COR-L47 (cell line): ENCODE data around the gene GLRX2.

Experiments
- DNase-seq: peaks from one replicate; lab custom pipeline; 2025; lab: John Stamatoyannopoulos, UW

GLRX2 gene

DNA sequence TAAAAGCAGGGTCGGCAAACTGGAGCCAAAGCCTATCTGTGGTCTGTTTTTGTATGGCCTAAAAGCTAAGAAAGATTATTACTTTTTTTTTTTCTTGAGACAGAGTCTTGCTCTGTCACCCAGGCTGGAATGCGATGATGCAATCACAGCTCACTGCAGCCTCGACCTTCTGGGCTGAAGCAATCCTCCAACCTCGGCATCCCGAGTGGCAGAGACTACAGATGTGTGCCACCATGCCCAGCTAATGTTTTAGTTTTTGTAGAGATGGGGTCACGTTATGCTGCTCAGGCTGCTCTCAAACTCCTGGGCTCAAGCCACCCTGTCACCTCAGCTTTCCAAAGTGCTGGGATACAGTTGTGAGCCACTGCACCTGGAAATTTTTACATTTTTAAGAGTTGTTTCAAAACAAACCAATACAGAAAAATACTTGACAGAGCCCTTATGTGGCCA, 6.5 kb upstream of the GLRX2 start:
- no peak for DNase-seq

DNA sequence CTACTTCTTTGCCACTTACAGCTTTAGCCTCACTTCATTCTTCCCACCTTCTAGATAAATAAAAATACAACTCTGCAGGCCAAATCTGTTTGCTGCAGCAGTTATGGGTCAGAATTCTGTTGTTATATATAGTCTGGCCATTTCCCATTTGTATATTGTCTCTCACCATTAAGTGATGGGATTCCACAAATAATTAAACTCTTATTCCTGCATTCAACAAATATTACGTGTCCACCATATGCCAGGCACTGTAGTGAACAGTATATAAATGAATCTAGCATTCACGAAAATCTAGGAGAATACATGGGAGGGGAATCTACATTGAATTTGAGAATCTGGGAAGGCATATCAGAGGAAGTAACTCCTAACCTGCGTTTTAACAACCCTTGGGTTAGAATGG, 5.7 kb upstream of the GLRX2 start:
- DNase-seq = no peak

- DNase-seq = no peak
Observed at GRCh38 chr1:193110246-193110645, 5.0 kb upstream of the GLRX2 start.

DNA sequence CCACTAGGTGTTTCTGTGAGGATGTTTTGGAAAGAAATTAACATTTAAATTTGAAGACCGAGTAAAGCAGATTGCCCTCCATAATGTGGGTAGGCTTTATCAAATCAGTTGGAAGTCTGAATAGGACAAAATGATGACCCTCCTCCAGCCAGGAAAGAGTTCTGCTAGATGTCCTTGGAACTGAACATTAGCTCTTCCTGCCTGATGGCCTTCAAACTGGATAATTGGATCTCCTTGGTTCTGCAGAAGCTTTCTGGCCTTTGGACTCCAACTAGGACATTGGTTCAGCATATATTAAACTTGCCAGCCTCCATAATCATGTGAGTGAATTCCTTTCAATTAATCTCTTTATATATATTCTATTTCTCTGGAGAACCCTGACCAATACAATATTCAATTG, 4.4 kb upstream of the GLRX2 start:
- DNase-seq = no peak

DNA sequence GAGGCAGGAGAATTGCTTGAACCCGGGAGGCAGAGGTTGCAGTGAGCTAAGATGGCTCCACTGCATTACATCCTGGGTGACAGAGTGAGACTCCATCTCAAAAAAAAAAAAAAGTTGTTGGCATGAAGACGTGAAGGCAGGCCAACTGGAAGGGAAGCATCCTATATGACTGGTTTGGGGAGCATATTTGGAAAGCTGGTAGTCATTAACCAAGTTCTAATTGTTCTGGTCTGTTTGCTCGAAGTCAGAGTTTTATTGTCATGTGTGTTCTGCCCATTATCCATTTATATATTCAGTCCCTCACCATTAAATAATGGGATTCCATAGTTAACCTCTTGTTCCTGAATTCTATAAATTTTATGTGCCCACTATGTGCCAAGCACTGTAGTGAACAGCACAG, 3.3 kb upstream of the GLRX2 start:
- no peak for DNase-seq

GRCh38 chr1:193105821-193106177, 585 bp upstream of the GLRX2 start:
- DNase-seq = no peak

DNA sequence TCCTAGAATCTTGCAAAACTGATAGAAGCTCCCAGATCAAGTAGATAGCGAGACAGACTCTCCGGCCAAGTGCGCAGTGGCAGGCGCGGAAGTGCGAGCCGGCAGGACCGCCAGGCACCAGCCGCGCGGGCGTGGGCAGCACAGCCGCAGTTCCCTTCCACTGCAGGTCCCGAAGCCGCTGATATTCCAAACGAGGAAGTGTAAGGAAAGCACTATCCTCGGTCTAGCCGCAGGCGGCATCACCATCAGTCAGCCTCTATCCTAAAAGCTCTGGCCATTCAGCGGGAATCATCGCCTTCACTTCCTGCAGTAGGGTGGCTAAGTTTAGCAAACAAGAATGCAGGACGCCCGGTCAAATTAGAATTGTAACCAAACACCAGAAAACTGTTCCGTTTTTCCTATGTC, 710 bp downstream of the GLRX2 start:
- peak; percentile 47 for DNase-seq

GRCh38 chr1:193103759-193104501, 1.3 kb downstream of the GLRX2 start:
- DNase-seq = no peak

DNA sequence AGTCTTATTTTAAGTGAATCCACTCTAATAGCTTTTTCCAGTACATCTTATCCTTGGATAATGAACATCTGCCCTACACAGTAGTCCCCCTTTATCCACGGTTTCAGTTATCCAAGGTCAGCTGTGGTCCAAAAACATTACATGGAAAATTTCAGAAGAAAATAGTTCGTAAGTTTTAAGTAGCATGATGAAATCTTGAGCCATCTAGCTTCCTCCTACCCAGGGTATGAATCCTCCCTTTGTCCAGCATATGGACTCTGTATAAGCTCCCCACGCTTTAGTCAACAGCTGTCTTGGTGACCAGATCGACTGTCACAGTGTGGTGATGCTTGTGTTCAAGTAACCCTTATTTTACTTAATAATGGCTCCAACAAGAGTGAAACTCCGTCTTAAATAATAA, 2.6 kb downstream of the GLRX2 start:
- no peak for DNase-seq

- no peak for DNase-seq
Observed at GRCh38 chr1:193094112-193094511, 11.1 kb downstream of the GLRX2 start.

- DNase-seq = no peak
Observed at GRCh38 chr1:193090865-193091264, 14.3 kb downstream of the GLRX2 start.

- DNase-seq = no peak
Observed at GRCh38 chr1:193087893-193088292, 17.3 kb downstream of the GLRX2 start.

GRCh38 chr1:193086342-193086741, 18.9 kb downstream of the GLRX2 start:
- no peak for DNase-seq

DNA sequence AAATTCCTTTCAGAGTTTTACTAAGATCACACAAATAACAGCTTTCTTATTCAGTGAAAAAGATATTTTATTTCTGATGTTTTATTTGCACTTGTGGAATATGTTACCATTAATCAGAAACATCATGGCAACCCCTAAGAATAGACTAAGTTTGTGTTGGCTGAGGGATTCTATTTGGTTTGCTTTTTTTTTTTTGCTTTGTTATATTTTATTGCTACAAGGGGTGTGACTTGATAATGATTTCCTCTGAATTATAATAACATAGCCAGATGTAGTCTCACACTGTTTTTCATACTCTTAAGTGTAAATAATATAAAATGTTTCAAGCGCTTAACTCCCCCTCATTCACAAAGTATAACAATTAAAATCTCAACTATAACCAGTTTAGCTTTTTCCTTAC, 20.0 kb downstream of the GLRX2 start:
- DNase-seq = peak; percentile 6

DNA sequence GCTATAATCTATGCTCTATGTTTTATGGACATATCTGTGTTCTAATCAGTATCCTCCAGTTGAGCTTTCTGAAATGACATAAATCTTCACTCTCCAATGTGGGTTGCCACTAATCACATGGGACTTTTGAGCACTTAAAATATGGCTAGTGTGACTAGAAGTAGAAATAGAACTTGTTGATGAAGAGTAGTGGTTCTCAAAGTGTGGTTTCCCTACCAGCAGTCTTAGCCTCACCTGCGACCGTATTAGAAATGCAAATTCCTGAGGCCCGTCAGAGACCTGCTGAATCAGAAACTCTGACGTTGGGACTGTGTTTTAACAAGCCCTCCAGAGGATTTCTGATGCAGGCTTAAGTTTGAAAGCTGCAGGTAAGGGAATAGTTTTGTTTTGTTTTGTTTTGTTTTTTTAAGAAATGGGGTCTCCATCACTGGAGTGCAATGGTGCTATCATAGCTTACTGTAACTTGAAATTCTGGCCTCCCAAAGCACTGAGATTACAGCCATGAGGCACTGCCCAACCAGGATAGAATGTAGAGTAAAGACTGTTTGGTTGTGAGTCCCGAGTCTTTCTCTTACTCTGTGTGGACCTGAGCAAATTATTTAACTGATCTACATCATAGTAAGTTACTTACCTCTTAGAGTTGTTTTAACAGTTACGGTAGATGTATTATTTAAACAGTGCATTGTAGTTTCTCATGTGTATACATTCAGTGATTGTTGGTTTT, 21.7 kb downstream of the GLRX2 start:
- no peak for DNase-seq

DNA sequence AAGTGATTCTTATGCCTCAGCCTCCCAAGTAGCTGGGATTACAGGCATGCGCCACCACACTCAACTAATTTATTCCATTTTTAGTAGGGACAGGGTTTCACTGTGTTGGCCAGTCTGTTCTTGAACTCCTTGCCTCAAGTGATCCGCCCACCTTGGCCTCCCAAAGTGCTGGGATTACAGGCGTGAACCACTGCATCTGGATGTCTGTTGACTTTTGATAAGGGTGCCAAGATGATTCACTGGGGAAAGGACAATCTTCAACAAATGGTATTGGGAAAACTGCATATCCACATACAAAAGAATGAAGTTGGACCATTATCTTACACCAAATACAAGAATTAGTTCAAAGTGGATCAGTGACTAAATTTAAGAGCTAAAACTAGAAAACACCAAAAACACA, 26.0 kb downstream of the GLRX2 start:
- no peak for DNase-seq

- DNase-seq = no peak
Observed at GRCh38 chr1:193077991-193078390, 27.2 kb downstream of the GLRX2 start.

DNA sequence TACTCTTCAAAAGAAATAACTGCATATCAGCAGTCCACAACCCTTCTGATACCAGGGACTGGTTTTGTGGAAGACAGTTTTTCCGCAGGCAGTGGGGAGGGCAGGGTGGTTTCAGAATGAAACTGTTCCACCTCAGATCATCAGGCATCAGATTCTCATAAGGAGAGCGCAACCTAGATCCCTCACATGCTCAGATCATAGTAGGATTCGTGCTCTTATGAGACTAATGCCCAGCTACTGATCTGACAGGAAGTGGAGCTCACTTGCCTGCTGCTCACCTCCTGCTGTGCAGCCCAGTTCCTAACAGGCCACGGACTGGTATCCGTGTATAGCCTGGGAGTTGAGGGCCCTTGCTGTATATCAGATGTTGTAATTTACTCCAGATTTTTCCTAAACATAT, 34.3 kb downstream of the GLRX2 start:
- no peak for DNase-seq

DNA sequence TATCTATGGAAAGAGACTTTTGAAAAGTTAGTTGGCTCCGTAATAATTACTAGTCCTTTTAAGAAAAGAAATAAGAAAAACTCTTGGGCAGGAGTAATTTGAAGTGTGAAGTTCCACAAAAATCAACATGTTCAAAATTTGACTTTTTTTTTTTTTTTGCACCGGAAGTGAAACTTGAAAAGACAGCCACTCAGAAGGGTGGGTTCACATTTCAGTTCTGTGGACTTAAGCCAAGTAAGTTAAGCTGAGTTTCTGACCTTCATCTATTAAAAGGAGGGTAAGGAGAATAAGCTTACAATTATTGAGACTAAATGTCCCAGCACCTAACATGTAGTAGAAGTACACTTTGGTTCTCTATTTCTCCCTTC, 34.8 kb downstream of the GLRX2 start:
- DNase-seq = no peak

- DNase-seq = no peak
Observed at GRCh38 chr1:193069748-193070385, 35.3 kb downstream of the GLRX2 start.

DNA sequence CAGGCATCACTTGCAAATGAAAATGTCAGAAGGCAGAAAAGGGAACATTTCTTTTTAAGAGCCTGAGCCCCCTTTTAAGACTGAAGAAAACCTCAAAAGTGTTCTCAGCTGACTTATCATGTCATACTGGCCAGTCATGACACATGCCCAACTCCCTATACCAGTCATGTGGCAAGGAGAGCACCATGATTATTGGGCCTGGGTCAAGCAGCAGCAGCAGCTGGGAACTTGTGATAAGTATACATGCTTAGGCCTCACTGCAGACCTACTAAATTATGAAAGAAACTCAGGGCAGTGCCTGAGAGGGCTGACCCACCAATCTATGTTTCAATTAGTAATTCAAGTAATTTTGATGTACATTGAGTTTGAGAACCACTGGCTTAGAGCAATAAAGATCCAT, 37.2 kb downstream of the GLRX2 start:
- no peak for DNase-seq

- DNase-seq = no peak
Observed at GRCh38 chr1:193066606-193067005, 38.6 kb downstream of the GLRX2 start.

DNA sequence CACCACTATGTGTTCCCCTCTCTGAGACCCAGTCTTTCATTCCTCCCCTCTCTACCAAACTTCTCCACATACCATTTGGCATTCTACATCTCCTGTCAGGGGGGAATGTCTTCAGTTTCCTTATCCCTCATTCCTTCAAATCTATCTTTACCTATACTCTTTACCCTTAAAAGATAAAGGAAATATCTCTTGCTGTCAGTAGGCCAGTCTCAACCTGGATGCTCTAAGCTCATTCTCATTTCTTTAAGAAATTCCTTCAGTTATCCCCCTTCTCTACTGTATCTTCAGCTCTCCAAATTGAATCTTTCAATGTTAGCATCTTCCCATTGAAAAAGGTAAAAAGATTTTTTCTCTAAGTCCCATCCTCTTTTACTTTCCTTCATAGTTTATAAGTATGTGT, 39.3 kb downstream of the GLRX2 start:
- no peak for DNase-seq
